22Rv1 (cell line): ENCODE data around the gene UBE2Q1.

ENCODE experiments used
- H3K27ac ChIP-seq: fragments of 450-650 bp; 2 replicates; pipeline ENCODE4 v1.5.1; 2017
- ZFX ChIP-seq: fragments of 450-650 bp; IDR thresholded peaks from 2 replicates; pipeline ENCODE4 v1.6.1; 2017; ENCODE audit warnings: antibody characterized with exemption, borderline replicate concordance
- TF ChIP-seq, protein P1 (sequence below): fragments of 450-650 bp; IDR thresholded peaks from 2 replicates; pipeline ENCODE4 v1.5.1; 2017; ENCODE audit warnings: mild to moderate bottlenecking

The UBE2Q1 gene

GRCh38 chr1:154577346-154578057 lies 19.0 kb upstream of the UBE2Q1 start:
- H3K27ac ChIP-seq: peak overlapping the region; percentile 7; the same call in 1 of the 2 replicates
- TF ChIP-seq ZFX: no peak
- TF ChIP-seq, protein P1, sequence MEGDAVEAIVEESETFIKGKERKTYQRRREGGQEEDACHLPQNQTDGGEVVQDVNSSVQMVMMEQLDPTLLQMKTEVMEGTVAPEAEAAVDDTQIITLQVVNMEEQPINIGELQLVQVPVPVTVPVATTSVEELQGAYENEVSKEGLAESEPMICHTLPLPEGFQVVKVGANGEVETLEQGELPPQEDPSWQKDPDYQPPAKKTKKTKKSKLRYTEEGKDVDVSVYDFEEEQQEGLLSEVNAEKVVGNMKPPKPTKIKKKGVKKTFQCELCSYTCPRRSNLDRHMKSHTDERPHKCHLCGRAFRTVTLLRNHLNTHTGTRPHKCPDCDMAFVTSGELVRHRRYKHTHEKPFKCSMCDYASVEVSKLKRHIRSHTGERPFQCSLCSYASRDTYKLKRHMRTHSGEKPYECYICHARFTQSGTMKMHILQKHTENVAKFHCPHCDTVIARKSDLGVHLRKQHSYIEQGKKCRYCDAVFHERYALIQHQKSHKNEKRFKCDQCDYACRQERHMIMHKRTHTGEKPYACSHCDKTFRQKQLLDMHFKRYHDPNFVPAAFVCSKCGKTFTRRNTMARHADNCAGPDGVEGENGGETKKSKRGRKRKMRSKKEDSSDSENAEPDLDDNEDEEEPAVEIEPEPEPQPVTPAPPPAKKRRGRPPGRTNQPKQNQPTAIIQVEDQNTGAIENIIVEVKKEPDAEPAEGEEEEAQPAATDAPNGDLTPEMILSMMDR: no peak

GRCh38 chr1:154575951-154576566 lies 17.6 kb upstream of the UBE2Q1 start:
- H3K27ac ChIP-seq: no peak overlapping the region
- TF ChIP-seq, protein P1: no peak
- no peak for TF ChIP-seq ZFX

DNA sequence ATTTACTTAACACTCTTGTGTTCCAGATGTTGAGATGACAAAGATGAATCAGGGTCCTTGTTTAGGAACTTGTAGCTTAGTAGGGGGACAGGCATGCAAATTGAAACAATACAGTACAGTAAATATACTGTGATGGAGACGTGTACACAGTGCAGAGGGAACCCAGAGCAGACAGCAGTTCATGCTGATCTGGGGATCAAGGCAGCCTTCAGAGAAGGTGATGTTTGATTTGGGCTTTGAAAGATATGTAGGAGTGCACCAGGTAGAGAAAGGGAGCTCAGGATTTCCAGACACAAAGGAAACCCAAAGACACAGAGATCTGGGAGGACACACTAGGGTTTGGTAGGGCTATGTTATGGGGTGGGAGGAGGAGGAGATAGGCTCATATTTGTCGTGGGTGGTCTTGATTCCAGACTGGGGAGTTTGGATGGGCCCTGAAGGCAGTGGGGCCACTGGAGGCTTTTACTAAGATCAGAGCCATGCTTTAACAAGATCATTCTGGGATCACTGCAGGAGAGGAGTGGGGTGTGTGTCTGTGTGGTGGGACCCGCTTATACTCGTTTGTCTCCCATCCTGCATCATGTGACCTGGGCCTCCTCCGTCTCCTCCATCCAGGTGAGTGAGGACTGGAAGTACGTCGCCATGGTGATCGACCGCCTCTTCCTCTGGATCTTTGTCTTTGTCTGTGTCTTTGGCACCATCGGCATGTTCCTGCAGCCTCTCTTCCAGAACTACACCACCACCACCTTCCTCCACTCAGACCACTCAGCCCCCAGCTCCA lies 16.9 kb upstream of the UBE2Q1 start:
- peak overlapping the region; percentile 21; the same call in 1 of the 2 replicates for H3K27ac ChIP-seq
- TF ChIP-seq ZFX: no peak
- TF ChIP-seq, protein P1: no peak

DNA sequence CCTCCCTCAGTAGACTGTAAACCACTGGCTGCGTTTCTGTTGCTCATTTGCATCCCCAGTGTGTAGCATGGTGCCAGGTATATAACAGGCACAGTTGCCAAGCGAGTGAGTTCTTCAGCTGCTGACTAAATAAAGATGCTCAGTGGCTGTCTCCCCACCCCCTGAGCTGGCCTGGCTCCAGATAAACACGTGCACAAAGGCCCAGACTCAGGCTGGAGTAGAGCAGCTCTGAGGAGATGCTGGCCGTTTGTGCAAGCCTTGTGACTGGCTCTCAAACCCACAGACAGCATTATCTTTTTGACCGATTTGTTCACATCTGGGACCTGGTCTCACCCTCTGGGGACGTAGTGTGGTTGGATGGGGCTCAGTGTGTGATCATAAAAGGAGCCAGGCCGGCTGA lies 16.3 kb upstream of the UBE2Q1 start:
- H3K27ac ChIP-seq: peak overlapping the region; percentile 21; the same call in 1 of the 2 replicates

DNA sequence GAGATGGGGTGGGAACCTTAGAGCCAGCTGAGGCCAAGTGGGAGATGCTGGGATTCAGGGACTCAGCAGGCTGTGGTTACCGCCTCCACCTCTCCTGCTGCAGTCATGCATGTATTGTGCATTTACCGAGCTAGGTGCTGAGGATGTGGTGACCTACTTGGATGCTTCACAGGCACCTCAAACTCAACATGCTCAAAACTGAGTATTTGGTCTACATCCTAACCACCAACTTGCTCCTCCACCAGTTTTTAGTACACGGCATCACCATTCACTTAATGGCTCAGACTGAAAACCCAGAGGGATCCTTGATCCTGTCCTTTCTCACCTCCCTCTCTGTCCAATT lies 14.7 kb upstream of the UBE2Q1 start:
- TF ChIP-seq ZFX: no peak
- TF ChIP-seq, protein P1: no peak
- H3K27ac ChIP-seq: no peak overlapping the region

More for the DNA sequence above, 16.3 kb upstream of the UBE2Q1 start:
- TF ChIP-seq, protein P1: no peak
- TF ChIP-seq ZFX: no peak

DNA sequence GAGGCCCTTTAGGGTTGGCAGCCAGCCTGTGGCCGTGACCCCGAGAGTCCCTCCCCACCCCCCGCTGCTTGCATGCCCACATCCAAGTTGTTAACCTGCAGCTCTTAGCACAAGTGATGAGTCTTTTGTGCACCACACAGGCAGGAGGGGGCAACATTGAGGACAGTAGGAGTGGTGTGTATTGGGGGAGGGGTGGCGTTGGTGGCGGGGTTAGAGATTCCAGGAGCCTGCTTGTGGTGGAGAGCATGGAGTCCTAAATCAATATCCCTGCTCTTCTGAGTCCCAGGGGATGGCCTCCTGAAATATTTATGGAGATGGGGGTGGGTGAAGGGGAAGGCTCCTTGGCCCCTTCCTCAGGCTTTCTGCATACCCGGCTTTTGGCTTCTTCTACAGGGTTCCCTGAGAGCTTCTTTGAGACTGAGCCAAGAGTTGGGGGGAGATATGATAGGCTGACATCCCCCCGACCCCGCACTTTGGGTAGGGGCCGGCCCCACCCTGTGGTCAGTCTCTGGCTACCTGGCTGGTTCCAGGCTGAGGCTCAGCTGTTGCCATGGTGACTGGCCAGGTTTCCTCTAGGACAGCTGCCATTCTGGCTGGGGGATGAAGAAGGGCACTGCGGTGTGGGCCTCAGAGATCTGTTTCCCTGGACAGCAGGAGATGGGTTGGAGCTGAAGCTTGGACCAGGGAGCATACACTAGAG lies 14.2 kb upstream of the UBE2Q1 start:
- TF ChIP-seq ZFX: no peak
- TF ChIP-seq, protein P1: no peak
- H3K27ac ChIP-seq: no peak overlapping the region
